Dermis lymphatic vessel endothelial cell (primary cell): ENCODE measurements around the gene SESN2. TPM values are rescaled to one million over a fixed set of nuclear protein-coding genes. Genes with fewer than 3 reads are reported as not detected.

Experiments
- total RNA-seq: library from RNA; depleted of rRNA; stranded (reverse); fragments of >200 nt; gene quantifications from 2 replicates; pipeline ENCODE4 v1.2.1, GENCODE V29; 2014

The SESN2 gene, protein sequence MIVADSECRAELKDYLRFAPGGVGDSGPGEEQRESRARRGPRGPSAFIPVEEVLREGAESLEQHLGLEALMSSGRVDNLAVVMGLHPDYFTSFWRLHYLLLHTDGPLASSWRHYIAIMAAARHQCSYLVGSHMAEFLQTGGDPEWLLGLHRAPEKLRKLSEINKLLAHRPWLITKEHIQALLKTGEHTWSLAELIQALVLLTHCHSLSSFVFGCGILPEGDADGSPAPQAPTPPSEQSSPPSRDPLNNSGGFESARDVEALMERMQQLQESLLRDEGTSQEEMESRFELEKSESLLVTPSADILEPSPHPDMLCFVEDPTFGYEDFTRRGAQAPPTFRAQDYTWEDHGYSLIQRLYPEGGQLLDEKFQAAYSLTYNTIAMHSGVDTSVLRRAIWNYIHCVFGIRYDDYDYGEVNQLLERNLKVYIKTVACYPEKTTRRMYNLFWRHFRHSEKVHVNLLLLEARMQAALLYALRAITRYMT
- total RNA-seq, result 4.2 and 7.3 TPM in 2 replicates

DNA sequence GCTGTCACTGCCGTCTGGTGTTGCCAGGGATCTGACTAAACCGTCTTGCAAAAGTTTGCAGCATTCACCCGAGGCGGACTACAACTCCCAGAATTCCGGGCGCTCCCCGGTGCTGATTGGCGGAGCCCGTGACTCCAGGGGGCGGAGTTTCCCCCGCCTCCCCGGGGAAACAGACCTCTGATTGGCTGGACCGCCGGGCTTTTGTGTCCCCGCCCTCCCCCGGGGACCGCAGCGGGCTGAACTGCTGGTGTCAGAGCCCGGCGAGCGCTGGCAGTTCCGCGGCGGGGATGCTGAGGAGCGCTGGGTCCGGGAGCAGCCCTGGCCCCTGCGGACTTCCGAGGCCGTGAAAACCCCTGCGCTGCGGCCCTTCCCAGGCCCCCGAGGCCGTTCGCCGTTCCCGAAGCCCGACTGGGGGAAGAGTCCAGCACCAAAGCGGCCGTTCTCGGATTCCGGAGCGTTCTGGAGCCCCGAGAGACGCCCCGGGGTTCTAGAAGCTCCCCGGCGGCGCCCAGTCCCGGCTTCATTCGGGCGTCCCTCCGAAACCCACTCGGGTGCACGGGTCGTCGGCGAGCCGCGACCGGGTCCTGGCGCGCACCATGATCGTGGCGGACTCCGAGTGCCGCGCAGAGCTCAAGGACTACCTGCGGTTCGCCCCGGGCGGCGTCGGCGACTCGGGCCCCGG is at the start of gene SESN2:
TSS of gene SESN2 (plus strand) at position 267 of the 682 bp plus-strand sequence. CDS start at position 597, 330 bp downstream.

DNA sequence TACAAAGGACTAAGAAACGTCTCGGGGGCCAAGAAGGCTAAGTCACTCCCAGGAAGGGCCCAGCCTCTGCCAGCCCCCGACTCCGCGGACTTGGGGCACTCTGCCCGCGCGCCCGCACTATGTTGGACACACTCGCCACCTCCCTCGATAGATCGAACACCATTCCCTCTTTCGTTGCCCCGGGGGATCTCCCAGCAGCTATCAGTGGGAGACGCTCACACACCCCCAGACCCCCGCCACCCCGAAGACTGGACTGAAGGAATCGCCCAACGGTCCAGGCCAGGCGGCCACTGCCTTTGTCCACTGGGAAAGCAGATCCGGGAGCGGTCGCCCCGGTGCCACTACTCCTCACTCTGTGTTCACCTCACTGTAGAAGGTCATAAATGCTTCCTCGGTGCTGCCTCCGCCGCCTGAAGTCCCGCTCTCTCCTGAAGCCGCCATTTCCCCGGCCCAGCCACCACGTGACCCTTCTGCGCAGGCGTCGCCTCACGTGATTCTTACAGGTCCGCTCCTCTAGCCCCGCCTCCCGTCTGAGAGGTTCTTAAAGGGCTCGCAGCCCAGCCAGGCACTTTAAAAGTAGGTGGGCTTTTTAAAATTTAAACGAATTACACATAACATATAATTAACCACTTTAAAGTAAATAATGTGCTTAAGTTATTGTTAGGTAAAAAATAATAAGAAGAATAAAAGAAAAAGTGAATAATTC is 26.6 kb upstream of the SESN2 start, which contains the start of gene DNAJC8:
TSS of gene DNAJC8 (minus strand) at position 472 of the 706 bp plus-strand sequence. CDS start at position 441, 31 bp downstream.

DNA sequence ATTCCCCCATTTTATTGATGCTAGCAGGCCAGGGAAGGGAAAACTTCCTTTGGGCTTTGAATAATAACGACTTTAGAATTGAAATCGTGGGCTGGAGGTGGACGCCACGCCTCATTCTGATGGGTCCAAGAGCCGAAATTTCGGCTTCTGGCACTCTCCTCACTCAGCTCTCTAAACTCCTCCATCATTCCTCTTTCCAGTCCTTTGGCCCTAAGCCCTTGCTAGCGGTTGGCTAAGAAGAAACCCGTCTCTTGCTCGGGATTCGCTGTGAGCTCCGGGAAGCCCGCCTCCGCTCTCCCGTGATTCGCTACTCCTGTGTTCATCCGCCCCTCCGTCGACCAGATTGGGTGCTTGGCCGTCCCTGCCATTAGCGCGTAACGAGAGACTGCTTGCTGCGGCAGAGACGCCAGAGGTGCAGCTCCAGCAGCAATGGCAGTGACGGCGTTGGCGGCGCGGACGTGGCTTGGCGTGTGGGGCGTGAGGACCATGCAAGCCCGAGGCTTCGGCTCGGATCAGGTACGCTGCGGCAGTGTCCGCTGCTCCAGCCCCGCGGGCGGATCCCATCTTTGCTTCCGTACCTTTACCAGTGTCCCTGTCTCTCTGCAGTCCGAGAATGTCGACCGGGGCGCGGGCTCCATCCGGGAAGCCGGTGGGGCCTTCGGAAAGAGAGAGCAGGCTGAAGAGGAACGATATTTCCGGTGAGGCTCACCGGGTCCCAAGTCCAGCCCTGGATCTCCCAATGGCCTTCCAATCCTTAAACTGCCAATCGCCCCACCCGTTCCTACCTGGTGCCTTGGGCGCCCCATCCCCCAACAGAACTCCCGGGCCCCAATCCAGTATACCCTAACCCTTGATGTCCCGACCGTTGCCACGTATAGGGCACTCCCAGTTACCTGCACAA is 23.3 kb upstream of the SESN2 start, which contains the start of gene ATP5IF1:
TSS of gene ATP5IF1 (plus strand) at position 370 of the 901 bp plus-strand sequence. CDS start at position 430, 60 bp downstream.

Other genes starting within 250 kb of the SESN2 start
- 7.8 and 11.1 TPM in 2 replicates for gene EYA3, start 170.9 kb upstream of the SESN2 start, total RNA-seq
- gene PTAFR, start 82.8 kb upstream of the SESN2 start, total RNA-seq, result 0.09 and 0.11 TPM in 2 replicates
- gene DNAJC8, start 26.5 kb upstream of the SESN2 start, total RNA-seq, result 39.8 and 48.9 TPM in 2 replicates
- gene ATP5IF1, start 23.4 kb upstream of the SESN2 start, total RNA-seq, result 96.4 and 113 TPM in 2 replicates
- 21.9 and 24.2 TPM in 2 replicates for gene MED18, start 69.5 kb downstream of the SESN2 start, total RNA-seq
- gene PHACTR4, start 110.2 kb downstream of the SESN2 start, total RNA-seq, result 12.4 and 26.8 TPM in 2 replicates
- gene RCC1, start 246.5 kb downstream of the SESN2 start, total RNA-seq, result 30.9 and 50.3 TPM in 2 replicates